GM19099 (cell line): ENCODE results near the gene INTS7.

Experiments used
- POLR2A ChIP-seq: IDR thresholded peaks from 3 replicates; pipeline ENCODE4 v1.6.1; 2011; ENCODE audit warnings: low read depth; ENCODE audit not compliant: insufficient read length; ENCODE audit errors: extremely low read depth

INTS7 gene

GRCh38 chr1:211928290-211928801, 107.0 kb downstream of the INTS7 start:
- TF ChIP-seq POLR2A: no peak

GRCh38 chr1:211925016-211925415, 110.3 kb downstream of the INTS7 start:
- no peak for TF ChIP-seq POLR2A

- TF ChIP-seq POLR2A: no peak
These were observed 111.1 kb downstream of the INTS7 start for GRCh38 chr1:211924256-211924655.

- no peak for TF ChIP-seq POLR2A
These were observed 112.3 kb downstream of the INTS7 start for GRCh38 chr1:211923095-211923494.

- no peak for TF ChIP-seq POLR2A
These were observed 113.7 kb downstream of the INTS7 start for GRCh38 chr1:211921579-211922095.

- no peak for TF ChIP-seq POLR2A
These were observed 114.6 kb downstream of the INTS7 start for GRCh38 chr1:211920602-211921226.

GRCh38 chr1:211920141-211920572, 115.2 kb downstream of the INTS7 start:
- TF ChIP-seq POLR2A: no peak

GRCh38 chr1:211918843-211919414, 116.4 kb downstream of the INTS7 start:
- TF ChIP-seq POLR2A: no peak

GRCh38 chr1:211915924-211916323, 119.4 kb downstream of the INTS7 start:
- no peak for TF ChIP-seq POLR2A

GRCh38 chr1:211912844-211913432, 122.4 kb downstream of the INTS7 start:
- no peak for TF ChIP-seq POLR2A

- no peak for TF ChIP-seq POLR2A
These were observed 123.3 kb downstream of the INTS7 start for GRCh38 chr1:211912038-211912437.

- TF ChIP-seq POLR2A: no peak
These were observed 124.4 kb downstream of the INTS7 start for GRCh38 chr1:211910913-211911485.

GRCh38 chr1:211910113-211910884, 125.1 kb downstream of the INTS7 start:
- no peak for TF ChIP-seq POLR2A

GRCh38 chr1:211909395-211909794, 126.0 kb downstream of the INTS7 start:
- TF ChIP-seq POLR2A: no peak

GRCh38 chr1:211908951-211909350, 126.4 kb downstream of the INTS7 start:
- TF ChIP-seq POLR2A: no peak
